GM08714 (cell line): ENCODE measurements around the gene CCL3.
"Not testable (repeated sequence)": the region's sequence is repeated elsewhere in the genome, so short reads cannot be mapped to it uniquely, and the experiment has no call there.

Experiments
- H3K4me3 ChIP-seq: fragments of 200-500 bp; sonication (Bioruptor generic); 2 replicates; pipeline ENCODE4 v1.5.1; 2014; ENCODE audit warnings: mild to moderate bottlenecking, low read length, inconsistent platforms
- ZNF274 ChIP-seq: IDR thresholded peaks from 2 replicates; pipeline ENCODE4 v1.6.1; 2012; ENCODE audit warnings: mild to moderate bottlenecking, low read depth, low read length

Gene CCL3

DNA sequence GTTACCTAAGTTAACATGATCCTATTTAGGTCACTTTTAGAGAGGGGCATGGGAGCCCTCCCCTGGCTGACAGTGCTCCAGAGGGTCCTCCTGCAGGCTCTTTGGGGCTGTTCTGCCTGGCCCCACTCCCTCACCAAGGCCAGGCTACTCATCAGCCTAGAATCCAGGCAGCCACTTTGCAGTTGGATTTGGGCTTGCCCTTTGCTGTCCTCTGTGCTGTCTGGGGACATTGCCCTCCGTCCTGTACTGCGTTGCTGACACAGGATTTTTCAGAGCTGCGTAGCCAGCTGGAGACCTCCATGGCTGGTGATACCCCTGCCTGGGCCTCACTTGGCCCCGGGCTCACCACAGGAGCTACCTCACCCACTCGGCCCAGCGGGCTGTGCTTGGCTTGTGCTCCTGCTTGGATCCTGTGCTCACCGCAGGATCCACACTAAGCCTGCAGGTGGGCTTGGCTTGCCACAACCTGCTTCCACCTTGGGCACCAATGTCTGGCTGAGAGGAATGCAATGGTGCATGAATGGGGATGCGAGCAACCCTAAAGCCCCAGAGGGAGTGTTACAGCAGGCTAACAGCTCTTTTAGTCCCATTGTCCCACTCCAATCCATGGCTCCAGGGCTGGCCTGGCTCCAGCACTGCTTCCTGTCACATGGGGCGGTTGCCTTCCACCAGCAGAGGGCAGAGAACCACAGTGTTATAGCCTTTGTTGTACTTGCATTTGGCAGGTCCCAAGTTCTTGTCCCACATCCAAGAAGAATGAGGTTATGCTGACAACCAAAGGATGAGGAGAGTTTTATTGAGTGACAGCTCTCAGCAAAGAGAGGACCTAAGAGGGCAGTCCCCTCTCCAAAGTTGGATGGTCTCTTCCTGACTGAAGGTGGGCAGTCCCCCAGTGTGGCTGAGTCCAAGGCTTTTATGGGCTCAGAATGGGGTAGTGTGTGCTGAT, 35.2 kb upstream of the CCL3 start:
- TF ChIP-seq ZNF274: no peak
- H3K4me3 ChIP-seq: no peak overlapping the region

- H3K4me3 ChIP-seq: no peak overlapping the region
- no peak for TF ChIP-seq ZNF274
Measured at GRCh38 chr17:36123431-36123830, 33.5 kb upstream of the CCL3 start.

- not testable (repeated sequence) for H3K4me3 ChIP-seq
Measured at GRCh38 chr17:36121099-36121498, 31.2 kb upstream of the CCL3 start.

GRCh38 chr17:36120221-36120620, 30.3 kb upstream of the CCL3 start:
- H3K4me3 ChIP-seq: no peak overlapping the region
- no peak for TF ChIP-seq ZNF274

- H3K4me3 ChIP-seq: no peak overlapping the region
- TF ChIP-seq ZNF274: no peak
Measured at GRCh38 chr17:36118477-36119353, 28.8 kb upstream of the CCL3 start.

- H3K4me3 ChIP-seq: no peak overlapping the region
- TF ChIP-seq ZNF274: no peak
Measured at GRCh38 chr17:36117505-36118382, 27.8 kb upstream of the CCL3 start.

DNA sequence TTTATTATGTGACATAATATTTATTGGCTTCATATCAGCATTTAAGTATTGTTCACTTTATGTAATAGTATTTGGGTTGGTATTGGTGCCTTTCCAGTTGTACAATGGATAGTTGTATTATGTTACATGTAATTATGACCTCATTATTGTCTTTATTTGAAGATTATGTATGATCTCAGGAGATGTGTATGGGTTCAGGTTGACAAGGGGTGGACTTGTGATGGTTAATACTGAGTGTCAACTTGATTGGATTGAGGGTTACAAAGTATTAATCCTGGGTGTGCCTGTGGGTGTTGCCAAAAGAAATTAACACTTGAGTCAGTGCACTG, 25.7 kb upstream of the CCL3 start:
- not testable (repeated sequence) for H3K4me3 ChIP-seq

DNA sequence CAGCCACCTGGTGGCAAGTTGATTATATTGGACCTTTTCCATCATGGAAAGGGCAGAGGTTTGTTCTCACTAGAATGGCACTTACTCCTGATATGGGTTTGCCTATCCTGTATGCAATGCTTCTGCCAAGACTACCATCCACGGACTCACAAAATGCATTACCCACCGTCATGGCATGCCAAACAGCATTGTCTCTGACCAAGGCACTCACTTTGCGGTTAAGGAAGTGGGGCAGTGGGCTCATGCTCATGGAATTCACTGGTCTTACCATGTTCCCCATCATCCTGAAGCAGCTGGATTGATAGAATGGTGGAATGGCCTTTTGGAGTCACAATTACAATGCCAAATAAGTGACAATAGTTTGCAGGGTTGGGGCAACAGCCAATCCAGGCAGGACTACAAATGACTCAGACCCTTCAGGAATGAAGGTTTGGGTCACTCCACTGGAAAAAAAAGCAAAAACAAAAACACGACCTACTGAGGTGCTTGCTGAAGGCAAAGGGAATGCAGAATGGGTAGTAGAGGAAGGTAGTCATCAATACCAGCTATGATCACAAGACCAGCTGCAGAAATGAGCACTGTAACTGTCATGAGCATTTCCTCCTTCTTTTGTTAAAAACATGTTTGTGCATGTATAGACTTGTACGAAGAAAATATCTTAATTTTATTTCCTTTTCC, 25.2 kb upstream of the CCL3 start:
- H3K4me3 ChIP-seq: not testable (repeated sequence)

DNA sequence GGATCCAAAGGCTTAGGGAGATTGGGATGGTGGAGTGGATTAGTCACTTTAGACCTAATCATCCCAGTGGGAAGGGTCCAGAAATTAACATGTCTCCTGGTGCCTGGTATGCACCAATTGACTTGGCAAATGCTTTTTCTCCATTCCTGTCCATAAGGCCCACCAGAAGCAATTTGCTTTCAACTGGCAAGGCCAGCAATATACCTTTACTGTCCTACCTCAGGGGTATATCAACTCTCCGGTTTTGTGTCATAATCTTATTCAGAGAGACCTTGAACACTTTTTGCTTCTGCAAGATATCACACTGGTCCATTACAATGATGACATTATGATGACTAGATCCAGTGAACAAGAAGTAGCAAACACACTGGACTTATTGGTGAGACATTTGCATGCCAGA, 23.2 kb upstream of the CCL3 start:
- H3K4me3 ChIP-seq: not testable (repeated sequence)
- TF ChIP-seq ZNF274: peak; percentile 8; the same call in 1 of the 2 replicates

DNA sequence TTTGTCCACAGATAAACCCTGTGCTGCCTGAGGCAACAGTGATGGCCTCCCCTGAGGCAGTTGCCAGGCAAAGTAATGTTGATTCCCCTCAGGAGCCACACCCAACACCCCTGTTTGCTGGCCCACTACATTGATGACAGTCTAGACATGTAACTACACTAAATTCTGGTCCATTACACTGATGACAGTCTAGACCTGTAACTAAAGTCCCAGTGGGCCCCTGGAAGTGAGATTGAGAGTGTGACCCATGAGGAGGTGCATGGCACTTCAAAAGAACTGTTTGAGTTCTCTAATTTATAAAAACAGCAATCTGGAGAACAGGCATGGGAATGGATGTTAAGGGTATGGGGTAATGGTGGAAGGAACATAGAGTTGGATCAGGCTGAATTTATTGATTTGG, 22.6 kb upstream of the CCL3 start:
- H3K4me3 ChIP-seq: no peak overlapping the region
- TF ChIP-seq ZNF274: peak; percentile 69

DNA sequence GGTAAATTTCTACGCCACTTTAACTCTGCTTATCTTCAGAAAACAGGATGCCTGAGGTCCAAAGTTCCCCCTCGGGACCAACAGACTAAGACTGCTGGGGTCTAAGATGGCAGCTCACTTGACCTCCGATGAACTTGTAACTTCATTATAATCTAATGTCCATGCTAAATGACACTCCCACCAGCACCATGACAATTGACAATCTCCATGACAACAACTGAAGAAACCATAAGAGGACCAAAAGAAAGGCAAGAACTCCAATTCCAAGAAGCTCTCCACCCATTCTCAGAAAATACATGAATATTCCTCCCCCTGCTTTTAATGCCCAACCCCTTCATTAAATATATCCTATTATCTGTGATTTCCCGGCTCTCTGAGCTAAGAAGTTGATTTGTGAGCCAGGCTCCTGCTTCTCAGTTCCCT, 21.1 kb upstream of the CCL3 start:
- TF ChIP-seq ZNF274: no peak
- no peak overlapping the region for H3K4me3 ChIP-seq

GRCh38 chr17:36108265-36108664, 18.3 kb upstream of the CCL3 start:
- H3K4me3 ChIP-seq: not testable (repeated sequence)

- H3K4me3 ChIP-seq: no peak overlapping the region
- no peak for TF ChIP-seq ZNF274
Measured at GRCh38 chr17:36107660-36108059, 17.7 kb upstream of the CCL3 start.

DNA sequence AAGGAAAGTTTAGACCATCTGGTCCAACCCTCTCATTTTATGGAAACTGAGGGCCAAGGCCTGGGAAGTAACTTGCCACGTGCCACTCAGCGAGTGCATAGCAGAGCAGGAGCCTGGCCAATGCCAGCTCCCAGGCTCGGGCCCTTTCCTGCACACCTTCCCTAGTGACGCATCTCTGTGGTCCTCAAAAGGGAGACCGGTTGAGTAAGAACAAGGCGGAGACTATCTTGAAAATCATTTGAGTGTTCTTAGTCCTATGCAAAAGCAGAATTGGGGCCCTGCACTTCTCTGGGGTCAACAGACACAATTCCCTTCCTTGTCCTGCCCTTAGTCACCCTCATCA, 16.5 kb upstream of the CCL3 start:
- no peak overlapping the region for H3K4me3 ChIP-seq
- no peak for TF ChIP-seq ZNF274
